Nephron progenitor cell (in vitro differentiated cells): ENCODE data around the gene DCAF12.
"Not testable (repeated sequence)": the region's sequence is repeated elsewhere in the genome, so short reads cannot be mapped to it uniquely, and the experiment has no call there.

Experiments used
- DNase-seq: peaks from one replicate; pipeline ENCODE4 v3.0.0; 2021
- H3K27ac Mint-ChIP-seq: 2 replicates; pipeline ENCODE4 v1.8.0; 2021; ENCODE audit warnings: mild to moderate bottlenecking, moderate library complexity, mixed read lengths
- H3K27me3 Mint-ChIP-seq: 2 replicates; pipeline ENCODE4 v1.8.0; 2021; ENCODE audit warnings: mild to moderate bottlenecking, low read depth, mixed read lengths; ENCODE audit not compliant: poor library complexity
- H3K36me3 Mint-ChIP-seq: 2 replicates; pipeline ENCODE4 v1.8.0; 2021; ENCODE audit warnings: low read depth, mixed read lengths
- H3K4me1 Mint-ChIP-seq: 2 replicates; pipeline ENCODE4 v1.8.0; 2021; ENCODE audit warnings: mixed read lengths
- H3K4me3 Mint-ChIP-seq: 2 replicates; pipeline ENCODE4 v1.8.0; 2021; ENCODE audit warnings: mild to moderate bottlenecking, moderate library complexity, mixed read lengths
- H3K9me3 Mint-ChIP-seq: 2 replicates; pipeline ENCODE4 v1.8.0; 2021; ENCODE audit warnings: mild to moderate bottlenecking, moderate library complexity, mixed read lengths
- TF ChIP-seq, protein P1 (sequence below): fragments of 200-600 bp; sonication (generic); IDR thresholded peaks from 2 replicates; pipeline ENCODE4 v1.5.0; 2021; ENCODE audit warnings: antibody characterized with exemption

DCAF12 gene

DNA sequence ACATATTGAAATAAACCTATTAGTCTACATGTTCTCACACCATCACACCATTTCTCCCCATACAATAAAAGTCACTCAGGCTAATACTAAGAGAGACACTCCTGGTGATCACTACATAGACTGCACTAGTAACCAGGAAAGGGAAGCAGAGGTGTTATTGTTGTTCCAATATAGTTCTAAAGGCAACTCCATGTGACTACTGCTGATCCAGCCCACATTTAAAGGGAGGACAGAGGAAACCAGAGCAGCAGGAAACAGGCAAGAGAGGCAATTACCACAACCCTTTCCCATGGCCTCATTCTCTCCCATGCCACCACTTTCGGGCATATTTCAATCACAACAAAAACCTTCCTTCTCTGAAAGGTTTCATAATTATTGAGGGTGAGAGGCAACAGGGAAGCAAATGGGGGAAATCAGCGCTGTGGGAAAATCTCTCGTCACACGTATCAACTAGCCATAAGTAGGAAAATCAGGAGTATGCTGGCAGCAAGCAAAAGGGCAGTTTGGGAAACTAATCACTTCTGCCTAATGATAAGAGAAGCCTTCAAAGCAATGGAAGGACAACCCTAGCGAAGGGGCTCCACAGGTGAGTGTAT lies 79.6 kb downstream of the DCAF12 start:
- H3K4me1 Mint-ChIP-seq: peaks cover 31% of the 10 kb centered on the region
- DNase-seq: no peak
- TF ChIP-seq, protein P1, sequence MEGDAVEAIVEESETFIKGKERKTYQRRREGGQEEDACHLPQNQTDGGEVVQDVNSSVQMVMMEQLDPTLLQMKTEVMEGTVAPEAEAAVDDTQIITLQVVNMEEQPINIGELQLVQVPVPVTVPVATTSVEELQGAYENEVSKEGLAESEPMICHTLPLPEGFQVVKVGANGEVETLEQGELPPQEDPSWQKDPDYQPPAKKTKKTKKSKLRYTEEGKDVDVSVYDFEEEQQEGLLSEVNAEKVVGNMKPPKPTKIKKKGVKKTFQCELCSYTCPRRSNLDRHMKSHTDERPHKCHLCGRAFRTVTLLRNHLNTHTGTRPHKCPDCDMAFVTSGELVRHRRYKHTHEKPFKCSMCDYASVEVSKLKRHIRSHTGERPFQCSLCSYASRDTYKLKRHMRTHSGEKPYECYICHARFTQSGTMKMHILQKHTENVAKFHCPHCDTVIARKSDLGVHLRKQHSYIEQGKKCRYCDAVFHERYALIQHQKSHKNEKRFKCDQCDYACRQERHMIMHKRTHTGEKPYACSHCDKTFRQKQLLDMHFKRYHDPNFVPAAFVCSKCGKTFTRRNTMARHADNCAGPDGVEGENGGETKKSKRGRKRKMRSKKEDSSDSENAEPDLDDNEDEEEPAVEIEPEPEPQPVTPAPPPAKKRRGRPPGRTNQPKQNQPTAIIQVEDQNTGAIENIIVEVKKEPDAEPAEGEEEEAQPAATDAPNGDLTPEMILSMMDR: no peak

DNA sequence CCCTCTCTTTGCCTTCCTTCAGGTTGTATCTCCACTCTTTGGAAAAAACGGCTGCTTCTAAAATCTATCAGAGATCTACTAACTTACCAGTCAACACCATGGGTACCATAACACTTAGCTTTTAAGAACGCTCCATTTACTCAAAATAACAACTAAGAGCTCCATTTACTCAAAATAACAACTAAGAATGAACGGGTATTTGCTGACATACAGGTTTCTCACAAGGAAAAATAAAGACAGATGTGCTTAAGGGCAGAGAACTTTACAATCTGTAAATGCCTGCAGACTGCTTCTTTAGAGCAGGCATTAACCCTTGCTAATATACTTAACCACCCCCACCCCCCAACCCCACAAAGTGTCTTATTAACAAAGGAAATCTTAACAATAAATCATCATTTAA lies 80.6 kb downstream of the DCAF12 start:
- TF ChIP-seq, protein P1: no peak
- DNase-seq: no peak
- Mint-ChIP-seq H3K4me1 (peaks cover 31% of the 10 kb centered on the region), H3K9me3 (peaks cover 18% of the 10 kb centered on the region), H3K27ac (no peak overlapping the region), H3K27me3 (peaks cover 4% of the 10 kb centered on the region), H3K36me3 (peaks cover 52% of the 10 kb centered on the region), H3K4me3 (peak overlapping the region; percentile 100)

More for the DNA sequence above, 79.6 kb downstream of the DCAF12 start:
- Mint-ChIP-seq H3K9me3 (peaks cover 10% of the 10 kb centered on the region), H3K4me3 (peak overlapping the region; percentile 100), H3K27me3 (peaks cover 4% of the 10 kb centered on the region), H3K36me3 (peaks cover 42% of the 10 kb centered on the region), H3K27ac (peak overlapping the region; percentile 67)

DNA sequence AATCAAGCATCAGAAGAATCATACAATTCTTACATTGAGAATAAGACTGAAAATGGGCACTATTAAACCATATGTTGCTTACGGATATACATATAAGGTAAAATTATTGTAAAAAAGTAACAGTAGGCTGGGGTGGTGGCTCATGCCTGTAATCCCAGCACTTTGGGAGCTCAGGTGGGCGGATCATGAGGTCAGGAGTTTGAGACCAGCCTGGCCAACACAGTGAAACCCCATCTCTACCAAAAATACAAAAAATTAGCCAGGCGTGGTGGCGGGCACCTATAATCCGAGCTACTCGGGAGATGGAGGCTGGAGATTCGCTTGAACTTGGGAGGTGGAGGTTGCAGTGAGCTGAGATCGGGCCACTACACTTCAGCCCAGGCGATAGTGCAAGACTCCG lies 84.4 kb downstream of the DCAF12 start:
- H3K4me3 Mint-ChIP-seq, H3K27me3 Mint-ChIP-seq, DNase-seq, H3K27ac Mint-ChIP-seq: not testable (repeated sequence)
- Mint-ChIP-seq H3K36me3 (peaks cover 86% of the 10 kb centered on the region), H3K9me3 (peaks cover 49% of the 10 kb centered on the region), H3K4me1 (peaks cover 15% of the 10 kb centered on the region)

DNA sequence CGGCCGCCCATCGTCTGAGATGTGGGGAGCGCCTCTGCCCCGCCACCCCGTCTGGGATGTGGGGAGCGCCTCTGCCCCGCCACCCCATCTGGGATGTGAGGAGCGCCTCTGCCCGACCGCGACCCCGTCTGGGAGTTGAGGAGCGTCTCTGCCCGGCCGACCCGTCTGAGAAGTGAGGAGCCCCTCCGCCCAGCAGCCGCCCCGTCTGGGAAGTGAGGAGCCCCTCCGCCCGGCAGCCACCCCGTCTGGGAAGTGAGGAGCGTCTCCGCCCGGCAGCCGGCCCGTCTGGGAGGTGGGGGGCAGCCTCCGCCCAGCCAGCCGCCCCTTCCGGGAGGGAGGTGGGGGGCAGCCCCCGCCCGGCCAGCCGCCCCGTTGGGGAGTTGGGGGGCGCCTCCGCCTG lies 87.6 kb downstream of the DCAF12 start:
- H3K36me3 Mint-ChIP-seq: peaks cover 93% of the 10 kb centered on the region
- not testable (repeated sequence) for H3K4me1 Mint-ChIP-seq, H3K27ac Mint-ChIP-seq, H3K4me3 Mint-ChIP-seq, H3K27me3 Mint-ChIP-seq, DNase-seq
- H3K9me3 Mint-ChIP-seq: peaks cover 59% of the 10 kb centered on the region

DNA sequence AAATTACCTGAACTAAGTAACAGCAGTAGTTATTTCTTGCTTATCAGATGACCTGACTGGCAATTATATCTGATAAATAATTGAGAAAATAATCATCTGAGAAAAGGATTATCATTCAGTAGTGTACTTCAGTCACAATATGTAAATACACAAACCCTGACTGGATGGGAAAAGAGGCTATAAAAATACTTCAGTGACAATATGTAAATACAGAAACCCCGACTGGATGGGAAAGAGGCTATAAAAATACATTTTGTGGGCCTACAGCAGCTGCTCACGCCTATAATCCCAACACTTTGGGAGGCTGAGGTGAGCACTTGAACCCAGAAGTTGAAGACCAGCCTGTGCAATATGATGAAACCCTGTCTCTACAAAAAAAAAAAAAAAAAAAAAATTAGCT lies 88.9 kb downstream of the DCAF12 start:
- Mint-ChIP-seq H3K4me1 (peaks cover 8% of the 10 kb centered on the region), H3K27ac (no peak overlapping the region), H3K36me3 (peaks cover 93% of the 10 kb centered on the region), H3K27me3 (peaks cover 3% of the 10 kb centered on the region), H3K4me3 (no peak overlapping the region), H3K9me3 (peaks cover 60% of the 10 kb centered on the region)
- DNase-seq: no peak
- TF ChIP-seq, protein P1: no peak

DNA sequence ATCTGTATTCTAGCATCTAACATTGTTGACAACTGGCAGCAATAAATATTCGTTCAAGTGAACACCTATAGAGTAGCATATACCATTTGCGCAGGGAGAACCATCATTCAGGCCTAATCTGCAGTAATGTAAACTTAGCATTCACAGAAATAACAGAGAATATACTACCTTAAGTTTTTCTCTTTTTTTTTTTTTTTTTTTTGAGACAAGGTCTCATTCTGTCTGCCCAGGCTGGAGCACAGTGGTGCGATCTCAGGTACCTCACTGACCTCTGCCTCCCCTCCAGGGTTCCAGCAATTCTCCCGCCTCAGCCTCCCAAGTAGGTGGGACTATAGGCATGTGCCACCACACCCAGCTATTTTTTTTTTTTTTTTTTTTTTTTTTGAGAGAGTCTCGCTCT lies 89.9 kb downstream of the DCAF12 start:
- no peak for DNase-seq
- Mint-ChIP-seq H3K36me3 (peaks cover 93% of the 10 kb centered on the region), H3K9me3 (peaks cover 58% of the 10 kb centered on the region), H3K4me3 (no peak overlapping the region), H3K27me3 (peaks cover 3% of the 10 kb centered on the region), H3K27ac (no peak overlapping the region), H3K4me1 (peaks cover 8% of the 10 kb centered on the region)
- TF ChIP-seq, protein P1: no peak
